ENCODE data around the gene SMIM33. TPM values are rescaled to one million over a fixed set of nuclear protein-coding genes. Genes with fewer than 3 reads are reported as not detected.

SMIM33 gene
- total and polyA plus RNA-seq, 2 donors (not counting 1 experiment from before 2014, with no cell fraction given), result not detected

- peaks cover 17 to 20% of the 10 kb centered on the region in 2 donors for H3K4me1 ChIP-seq (ENCODE audit: control insufficient read depth in 2 of 2, insufficient read depth in 2 of 2, low read length in 2 of 2)
These were observed 2.3 kb downstream of the SMIM33 start for GRCh38 chr5:139473105-139473504.

GRCh38 chr5:139473565-139473964, 2.8 kb downstream of the SMIM33 start:
- H2AFZ ChIP-seq (ENCODE audit: insufficient read depth, low read depth, low read length, poor library complexity, severe bottlenecking), result no peak overlapping the region
- 70% methylated on average over 2 of the region's 2 CpGs for WGBS (ENCODE audit: insufficient coverage)
- peaks cover 17 to 20% of the 10 kb centered on the region in 2 donors for H3K4me1 ChIP-seq (ENCODE audit: control insufficient read depth in 2 of 2, insufficient read depth in 2 of 2, low read length in 2 of 2)
- no peak overlapping the region for H3K4me2 ChIP-seq (replicated peaks; ENCODE audit: low read depth, low read length, poor library complexity, severe bottlenecking)
- ChIA-PET POLR2A (no interaction called here), CTCF (no interaction called here)
- H3K9me3 ChIP-seq (ENCODE audit: control extremely low read depth in 1 of 3, control insufficient read depth in 2 of 3, insufficient read depth in 1 of 3, low read length in 2 of 3), result peaks cover 0 to 5% (median 0%) of the 10 kb centered on the region in 3 donors
- no peak overlapping the region for H3K27ac Mint-ChIP-seq
- intact Hi-C loops (cut with micrococcal nuclease), result no loop called here
- H3K27ac ChIP-seq (ENCODE audit: low read length in 2 of 2), result no peak overlapping the region
- H3K36me3 ChIP-seq (replicated peaks in 1 of 2; ENCODE audit: control extremely low read depth in 1 of 2, control insufficient read depth in 1 of 2, extremely low read depth in 1 of 2, insufficient read depth in 2 of 2, low read length in 1 of 2), result no peaks in the 10 kb centered on the region
- DNase-seq (no peak), ATAC-seq (ENCODE audit: low read depth) (no peak)
- H3K27me3 ChIP-seq (replicated peaks in 1 of 4; ENCODE audit: control extremely low read depth in 1 of 4, control insufficient read depth in 3 of 4, insufficient read depth in 4 of 4, low read length in 3 of 4), result peaks cover 0 to 24% (median 11%) of the 10 kb centered on the region in 4 experiments
- TF ChIP-seq CTCF (IDR thresholded peaks at IDR 0.05) (no peak), EZH2 (IDR thresholded peaks at IDR 0.05; ENCODE audit: borderline replicate concordance, insufficient read depth, low read depth, low read length, poor library complexity, severe bottlenecking) (no peak)
- H3K9me3 Mint-ChIP-seq (ENCODE audit: insufficient read depth), result no peaks in the 10 kb centered on the region
- no peak overlapping the region for H3K9ac ChIP-seq (ENCODE audit: low read length)
- no peak overlapping the region for H3K4me3 ChIP-seq (ENCODE audit: control extremely low read depth in 1 of 5, extremely low read depth in 1 of 5, insufficient read depth in 1 of 5, low read depth in 2 of 5, low read length in 4 of 5)
- H3K27me3 Mint-ChIP-seq, result peaks cover 31% of the 10 kb centered on the region
- H4K20me1 ChIP-seq (ENCODE audit: control insufficient read depth, insufficient read depth, low read length, poor library complexity, severe bottlenecking), result no peaks in the 10 kb centered on the region
- peaks cover 16% of the 10 kb centered on the region for H3K4me1 Mint-ChIP-seq
- H3K79me2 ChIP-seq (ENCODE audit: control insufficient read depth, insufficient read depth, low read length), result no peaks in the 10 kb centered on the region
- H3K4me3 Mint-ChIP-seq, result no peak overlapping the region

More at GRCh38 chr5:139473105-139473504, 2.3 kb downstream of the SMIM33 start:
- Histone ChIP-seq H3K9me3 (ENCODE audit: control extremely low read depth in 1 of 3, control insufficient read depth in 2 of 3, insufficient read depth in 1 of 3, low read length in 2 of 3) (peaks cover 0 to 5% (median 0%) of the 10 kb centered on the region in 3 donors), H3K4me2 (replicated peaks; ENCODE audit: low read depth, low read length, poor library complexity, severe bottlenecking) (no peak overlapping the region), H3K9ac (ENCODE audit: low read length) (no peak overlapping the region), H3K4me3 (ENCODE audit: control extremely low read depth in 1 of 5, extremely low read depth in 1 of 5, insufficient read depth in 1 of 5, low read depth in 2 of 5, low read length in 4 of 5) (no peak overlapping the region), H2AFZ (ENCODE audit: insufficient read depth, low read depth, low read length, poor library complexity, severe bottlenecking) (no peak overlapping the region), H4K20me1 (ENCODE audit: control insufficient read depth, insufficient read depth, low read length, poor library complexity, severe bottlenecking) (no peaks in the 10 kb centered on the region), H3K36me3 (replicated peaks in 1 of 2; ENCODE audit: control extremely low read depth in 1 of 2, control insufficient read depth in 1 of 2, extremely low read depth in 1 of 2, insufficient read depth in 2 of 2, low read length in 1 of 2) (no peaks in the 10 kb centered on the region), H3K79me2 (ENCODE audit: control insufficient read depth, insufficient read depth, low read length) (no peaks in the 10 kb centered on the region), H3K27ac (ENCODE audit: low read length in 2 of 2) (no peak overlapping the region), H3K27me3 (replicated peaks in 1 of 4; ENCODE audit: control extremely low read depth in 1 of 4, control insufficient read depth in 3 of 4, insufficient read depth in 4 of 4, low read length in 3 of 4) (peaks cover 0 to 24% (median 11%) of the 10 kb centered on the region in 4 experiments)
- ChIA-PET POLR2A (no interaction called here), CTCF (no interaction called here)
- WGBS (ENCODE audit: insufficient coverage), result 97% methylated on average over 7 of the region's 8 CpGs
- Mint-ChIP-seq H3K4me3 (no peak overlapping the region), H3K27me3 (peaks cover 31% of the 10 kb centered on the region), H3K4me1 (peaks cover 16% of the 10 kb centered on the region), H3K9me3 (ENCODE audit: insufficient read depth) (no peaks in the 10 kb centered on the region), H3K27ac (no peak overlapping the region)
- intact Hi-C loops (cut with micrococcal nuclease), result no loop called here
- TF ChIP-seq CTCF (IDR thresholded peaks at IDR 0.05) (no peak), EZH2 (IDR thresholded peaks at IDR 0.05; ENCODE audit: borderline replicate concordance, insufficient read depth, low read depth, low read length, poor library complexity, severe bottlenecking) (no peak)
- DNase-seq, result no peak
- no peak for ATAC-seq (ENCODE audit: low read depth)

All from B cell (primary cell).